Thyroid gland (tissue), 4 donors: ENCODE data around the gene AP2A2. TPM values are rescaled to one million over a fixed set of nuclear protein-coding genes. Genes with fewer than 3 reads are reported as not detected.

Source experiments
- DNase-seq, 2 donors: peaks; one replicate each; pipeline ENCODE4 v3.0.0-alpha.2; 2019
- H3K27ac ChIP-seq, 3 donors: fragments of 200-600 bp; sonication (generic); 1 replicate in 2 of 3; 2 replicates in 1 of 3; pipeline ENCODE4 v1.5.1; 2016 to 2019; ENCODE audit warnings: mild to moderate bottlenecking in 1 of 3, moderate library complexity in 1 of 3
- H3K27me3 ChIP-seq: fragments of 200-600 bp; sonication (generic); one replicate; pipeline ENCODE4 v1.5.1; 2019
- H3K36me3 ChIP-seq, 2 donors: fragments of 200-600 bp; sonication (generic); one replicate each; pipeline ENCODE4 v1.5.1; 2016 to 2019
- H3K4me1 ChIP-seq, 2 donors: fragments of 200-600 bp; sonication (generic); one replicate each; pipeline ENCODE4 v1.5.1; 2017 to 2019
- H3K4me3 ChIP-seq, 3 donors: fragments of 200-600 bp; sonication (generic); replicated peaks in 1 of 3; 1 replicate in 2 of 3; 2 replicates in 1 of 3; pipeline ENCODE4 v1.5.1; 2016; ENCODE audit warnings: mild to moderate bottlenecking in 1 of 3
- H3K9me3 ChIP-seq: fragments of 200-600 bp; sonication (generic); one replicate; pipeline ENCODE4 v1.5.1; 2017
- POLR2A ChIP-seq, 2 donors: fragments of 450-650 bp; IDR thresholded peaks; one replicate each; pipeline ENCODE4 v1.6.1; 2017; ENCODE audit warnings: antibody characterized with exemption in 2 of 2, mild to moderate bottlenecking in 2 of 2, moderate library complexity in 1 of 2
- WGBS, 2 donors: methylation state at CpG; one replicate each; pipeline ENCODE4 v1.1.5; 2017; 5-methylcytosine and 5-hydroxymethylcytosine counted together
- intact Hi-C: fragments of 100-400 bp; cut with DNase I; formaldehyde crosslinking; loops from one replicate; pipeline ENCODE4 v1.15.1; 2023
- total RNA-seq, 4 donors: library from RNA; depleted of rRNA; stranded (reverse); fragments of >200 nt; gene quantifications; one replicate each; pipeline ENCODE4 v1.2.3, GENCODE V29; 2016
- TF ChIP-seq, protein P1 (sequence below), 6 experiments: fragments of 200-600 bp in 3 of 6; fragments of 450-650 bp in 3 of 6; sonication (generic) in 3 of 6; IDR thresholded peaks; one replicate each; pipeline ENCODE4 v1.5.1; 2016 to 2019; ENCODE audit warnings: antibody characterized with exemption in 6 of 6, mild to moderate bottlenecking in 2 of 6, inconsistent platforms in 1 of 6, moderate library complexity in 1 of 6

Gene AP2A2
- total RNA-seq, 4 donors from 2014 or later: 37.2 to 67.3 (median 54.1) TPM

DNA sequence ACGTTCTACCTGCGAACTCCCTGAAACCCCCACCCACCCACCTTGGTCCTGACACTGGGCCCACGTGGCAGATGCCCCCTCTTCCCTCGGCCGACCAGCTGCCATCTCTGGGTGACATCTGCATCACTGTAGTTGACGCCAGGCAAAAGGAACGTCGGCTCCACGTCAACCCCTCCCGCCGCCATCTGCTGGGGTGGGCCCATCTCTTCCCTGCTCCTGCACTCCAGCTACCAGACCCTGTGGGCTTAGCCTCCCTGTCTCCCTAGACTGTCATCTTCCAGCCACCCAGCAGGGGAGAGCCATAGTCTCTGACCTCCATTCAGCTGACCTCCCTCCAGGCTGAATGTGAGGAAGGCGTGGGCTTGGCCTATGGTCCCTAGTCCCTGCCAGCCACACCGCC, 36.4 kb upstream of the AP2A2 start:
- Histone ChIP-seq H3K9me3 (no peaks in the 10 kb centered on the region), H3K36me3 (no peaks in the 10 kb centered on the region), H3K4me3 (no peak overlapping the region), H3K4me1 (no peaks in the 10 kb centered on the region), H3K27ac (no peak overlapping the region), H3K27me3 (no peaks in the 10 kb centered on the region)
- WGBS, 2 donors: 93 to 94% methylated on average over 13 of the region's 13 CpGs
- DNase-seq: no peak
- intact Hi-C loops: no loop called here
- TF ChIP-seq, protein P1, sequence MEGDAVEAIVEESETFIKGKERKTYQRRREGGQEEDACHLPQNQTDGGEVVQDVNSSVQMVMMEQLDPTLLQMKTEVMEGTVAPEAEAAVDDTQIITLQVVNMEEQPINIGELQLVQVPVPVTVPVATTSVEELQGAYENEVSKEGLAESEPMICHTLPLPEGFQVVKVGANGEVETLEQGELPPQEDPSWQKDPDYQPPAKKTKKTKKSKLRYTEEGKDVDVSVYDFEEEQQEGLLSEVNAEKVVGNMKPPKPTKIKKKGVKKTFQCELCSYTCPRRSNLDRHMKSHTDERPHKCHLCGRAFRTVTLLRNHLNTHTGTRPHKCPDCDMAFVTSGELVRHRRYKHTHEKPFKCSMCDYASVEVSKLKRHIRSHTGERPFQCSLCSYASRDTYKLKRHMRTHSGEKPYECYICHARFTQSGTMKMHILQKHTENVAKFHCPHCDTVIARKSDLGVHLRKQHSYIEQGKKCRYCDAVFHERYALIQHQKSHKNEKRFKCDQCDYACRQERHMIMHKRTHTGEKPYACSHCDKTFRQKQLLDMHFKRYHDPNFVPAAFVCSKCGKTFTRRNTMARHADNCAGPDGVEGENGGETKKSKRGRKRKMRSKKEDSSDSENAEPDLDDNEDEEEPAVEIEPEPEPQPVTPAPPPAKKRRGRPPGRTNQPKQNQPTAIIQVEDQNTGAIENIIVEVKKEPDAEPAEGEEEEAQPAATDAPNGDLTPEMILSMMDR (IDR thresholded peaks at IDR 0.05): no peak
- no peak for TF ChIP-seq POLR2A (IDR thresholded peaks at IDR 0.05)

GRCh38 chr11:889687-890475, 35.8 kb upstream of the AP2A2 start:
- Histone ChIP-seq H3K27ac (no peak overlapping the region), H3K4me1 (no peaks in the 10 kb centered on the region), H3K4me3 (no peak overlapping the region), H3K9me3 (no peaks in the 10 kb centered on the region), H3K27me3 (no peaks in the 10 kb centered on the region), H3K36me3 (no peaks in the 10 kb centered on the region)
- DNase-seq: no peak
- TF ChIP-seq, protein P1 (IDR thresholded peaks at IDR 0.05): no peak
- no peak for TF ChIP-seq POLR2A (IDR thresholded peaks at IDR 0.05)
- 91 to 98% methylated on average over 11 to 32 of the region's 32 CpGs for WGBS, 2 donors
- intact Hi-C loops: no loop called here

- intact Hi-C loops: no loop called here
- Histone ChIP-seq H3K4me3 (no peak overlapping the region), H3K36me3 (no peaks in the 10 kb centered on the region), H3K27me3 (no peaks in the 10 kb centered on the region), H3K4me1 (no peaks in the 10 kb centered on the region), H3K27ac (no peak overlapping the region), H3K9me3 (no peaks in the 10 kb centered on the region)
- no peak for TF ChIP-seq POLR2A (IDR thresholded peaks at IDR 0.05)
- TF ChIP-seq, protein P1 (IDR thresholded peaks at IDR 0.05): no peak
- no peak for DNase-seq
- 79 to 87% methylated on average over 13 to 17 of the region's 27 CpGs for WGBS, 2 donors
Measured at GRCh38 chr11:890794-891540, 34.7 kb upstream of the AP2A2 start.

DNA sequence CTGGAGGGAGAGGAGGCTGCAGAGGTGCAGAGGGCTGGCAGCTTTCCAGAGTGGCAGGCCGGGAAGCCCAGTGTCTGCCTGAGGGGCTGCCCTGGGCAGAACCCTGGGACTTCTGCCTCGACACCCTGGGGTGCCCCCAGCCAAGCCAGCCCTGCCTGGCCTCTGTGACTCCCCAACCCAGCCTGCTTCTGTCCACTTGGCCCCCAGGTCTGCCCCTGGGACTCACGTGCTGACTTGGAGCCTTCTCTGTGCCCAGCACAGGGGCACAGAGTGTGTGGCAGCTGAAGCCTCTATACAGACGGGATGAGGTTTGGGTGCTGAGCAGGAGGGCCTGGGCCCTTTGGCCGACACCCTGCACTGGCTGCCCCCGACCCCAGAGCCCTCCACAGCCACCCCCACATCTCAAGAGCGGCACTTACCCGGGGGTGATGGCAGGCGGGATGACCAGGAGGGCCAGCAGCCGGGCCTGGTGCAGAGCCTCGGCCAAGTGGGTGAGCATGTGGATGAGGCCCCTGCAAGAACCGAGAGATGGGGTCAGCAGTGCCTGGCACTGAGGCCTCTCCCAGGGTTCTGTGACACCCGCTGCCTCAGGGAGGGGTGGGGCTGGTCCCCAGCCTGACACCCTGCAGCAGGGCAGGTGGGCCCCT, 32.5 kb upstream of the AP2A2 start:
- TF ChIP-seq, protein P1 (IDR thresholded peaks at IDR 0.05): no peak
- no peak for TF ChIP-seq POLR2A (IDR thresholded peaks at IDR 0.05)
- Histone ChIP-seq H3K36me3 (no peaks in the 10 kb centered on the region), H3K9me3 (no peaks in the 10 kb centered on the region), H3K4me3 (no peak overlapping the region), H3K4me1 (no peaks in the 10 kb centered on the region), H3K27ac (no peak overlapping the region), H3K27me3 (no peaks in the 10 kb centered on the region)
- WGBS, 2 donors: 93 to 100% methylated on average over 1 to 6 of the region's 13 CpGs
- intact Hi-C loops: no loop called here
- DNase-seq: no peak
